ENCODE data around the gene NADSYN1.
"Not testable (repeated sequence)": the region's sequence is repeated elsewhere in the genome, so short reads cannot be mapped to it uniquely, and the experiment has no call there.

NADSYN1 gene

GRCh38 chr11:71491940-71492339, 38.9 kb downstream of the NADSYN1 start:
- no peak for DNase-seq

DNA sequence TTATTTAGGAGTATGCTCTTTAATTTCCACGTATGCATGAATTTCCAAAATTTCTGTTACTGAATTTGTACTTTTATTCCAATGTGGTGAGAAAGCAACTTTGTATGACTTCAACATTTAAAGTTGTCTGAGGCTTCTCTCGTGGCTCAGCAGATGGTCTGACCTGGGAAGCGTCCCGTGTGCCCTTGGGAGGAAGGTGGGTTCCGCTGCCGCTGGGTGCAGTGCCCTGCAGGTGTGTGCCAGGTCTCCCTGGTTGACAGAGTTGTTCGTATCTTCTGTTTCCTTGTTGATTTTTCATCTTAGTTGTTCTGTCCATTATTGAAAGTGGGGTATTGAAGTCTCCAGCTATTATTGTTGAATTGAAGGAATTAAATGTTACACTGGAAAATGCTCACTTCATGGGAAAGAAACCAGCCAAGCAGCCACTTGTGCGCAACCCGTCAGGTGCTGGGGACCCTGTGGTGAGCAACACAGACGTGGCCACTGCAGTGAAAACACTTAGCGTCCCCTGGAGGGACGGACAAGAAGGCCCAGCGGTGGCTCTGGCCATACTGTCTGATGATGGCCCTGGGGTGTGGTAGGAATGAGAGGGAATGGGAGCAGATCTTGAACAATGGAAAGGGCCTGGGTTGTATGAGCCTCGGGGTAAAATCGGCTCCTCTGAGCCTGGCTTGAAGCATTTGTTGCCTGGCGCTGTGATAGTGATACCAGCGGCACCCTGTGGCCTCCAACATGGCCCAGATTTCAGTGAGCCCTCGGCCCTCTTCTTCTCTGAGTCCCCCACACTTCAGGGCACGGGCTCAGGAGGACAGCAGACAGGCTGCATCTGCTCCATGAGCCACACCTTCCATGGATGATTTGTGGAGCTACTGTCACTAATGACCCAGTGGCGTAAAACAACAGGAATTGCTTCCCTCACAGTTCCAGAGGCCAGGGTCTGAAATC, 42.6 kb downstream of the NADSYN1 start:
- DNase-seq: no peak

DNA sequence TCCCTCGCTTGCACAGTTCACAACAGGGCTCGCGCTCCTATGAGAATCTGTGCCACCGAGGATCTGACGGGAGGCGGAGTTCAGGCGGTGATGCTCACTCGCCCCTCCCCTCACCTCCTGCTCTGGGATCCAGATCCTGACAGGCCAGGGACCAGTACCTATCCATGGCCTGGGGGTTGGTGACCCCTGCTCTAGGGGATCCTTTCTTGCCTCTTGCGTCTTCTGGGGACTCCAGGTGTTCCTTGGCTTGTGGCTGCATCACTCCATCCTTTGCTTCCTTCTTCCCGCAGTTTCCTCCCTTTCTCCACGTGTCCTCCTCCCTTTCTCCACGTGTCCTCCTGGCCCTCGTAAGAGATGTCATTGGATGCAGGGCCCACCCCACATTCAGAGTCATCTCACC, 43.4 kb downstream of the NADSYN1 start:
- DNase-seq: no peak

DNA sequence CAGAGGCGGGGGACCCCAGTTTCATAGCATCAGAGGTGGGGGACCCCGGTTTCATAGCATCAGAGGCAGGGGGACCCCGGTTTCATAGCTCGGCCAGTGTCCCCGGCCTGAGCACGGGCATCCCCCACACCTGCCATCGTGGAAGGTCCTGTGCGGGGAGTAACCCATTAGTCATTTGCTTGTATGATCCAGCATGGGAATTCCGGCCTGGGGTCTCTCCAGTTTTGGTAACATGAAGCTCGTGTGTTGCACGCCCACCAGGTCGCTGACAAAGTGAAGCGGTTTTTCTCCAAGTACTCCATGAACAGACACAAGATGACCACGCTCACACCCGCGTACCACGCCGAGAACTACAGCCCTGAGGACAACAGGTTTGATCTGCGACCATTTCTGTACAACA, 45.1 kb downstream of the NADSYN1 start:
- no peak for DNase-seq

GRCh38 chr11:71499125-71499524, 46.1 kb downstream of the NADSYN1 start:
- DNase-seq: no peak

DNA sequence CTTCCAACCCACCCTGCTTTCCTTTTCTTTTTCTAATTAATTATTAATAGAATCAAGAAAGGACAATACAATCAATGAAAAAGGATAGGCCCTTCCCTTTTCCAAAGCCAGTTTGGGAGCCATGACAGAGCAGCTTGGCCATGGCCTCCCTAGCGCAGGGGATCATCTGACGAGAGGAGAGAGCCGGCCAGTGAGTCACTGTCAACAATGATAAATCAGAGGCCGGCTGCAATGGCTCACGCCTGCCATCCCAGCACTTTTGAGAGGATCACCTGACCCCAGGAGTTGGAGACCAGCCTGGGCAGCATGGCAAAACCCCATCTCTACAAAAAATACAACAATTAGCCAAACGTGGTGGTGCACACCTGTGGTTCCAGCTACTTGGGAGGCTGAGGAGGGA, 46.5 kb downstream of the NADSYN1 start:
- DNase-seq: no peak

DNA sequence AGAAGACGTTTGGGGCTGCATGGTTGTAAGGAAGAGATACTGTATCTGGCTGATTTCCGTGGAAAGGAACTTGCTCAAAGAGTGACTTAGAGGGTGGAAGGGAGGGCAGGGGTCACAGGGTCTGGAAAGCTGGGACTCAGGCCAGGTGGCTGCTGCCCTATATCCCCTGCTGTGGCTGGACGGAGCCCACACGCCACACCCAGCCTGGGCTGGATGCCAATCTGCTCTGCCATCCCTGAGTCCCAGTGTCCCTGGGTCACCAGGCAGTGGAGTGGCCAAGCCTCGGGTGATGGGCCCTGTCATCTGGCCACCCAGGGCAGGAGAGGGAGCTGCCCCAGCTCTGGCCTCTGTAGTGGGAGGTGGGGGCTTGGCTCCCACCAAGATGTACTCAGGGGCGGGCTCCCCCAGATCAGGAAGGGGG, 47.6 kb downstream of the NADSYN1 start:
- DNase-seq: peak; percentile 33

DNA sequence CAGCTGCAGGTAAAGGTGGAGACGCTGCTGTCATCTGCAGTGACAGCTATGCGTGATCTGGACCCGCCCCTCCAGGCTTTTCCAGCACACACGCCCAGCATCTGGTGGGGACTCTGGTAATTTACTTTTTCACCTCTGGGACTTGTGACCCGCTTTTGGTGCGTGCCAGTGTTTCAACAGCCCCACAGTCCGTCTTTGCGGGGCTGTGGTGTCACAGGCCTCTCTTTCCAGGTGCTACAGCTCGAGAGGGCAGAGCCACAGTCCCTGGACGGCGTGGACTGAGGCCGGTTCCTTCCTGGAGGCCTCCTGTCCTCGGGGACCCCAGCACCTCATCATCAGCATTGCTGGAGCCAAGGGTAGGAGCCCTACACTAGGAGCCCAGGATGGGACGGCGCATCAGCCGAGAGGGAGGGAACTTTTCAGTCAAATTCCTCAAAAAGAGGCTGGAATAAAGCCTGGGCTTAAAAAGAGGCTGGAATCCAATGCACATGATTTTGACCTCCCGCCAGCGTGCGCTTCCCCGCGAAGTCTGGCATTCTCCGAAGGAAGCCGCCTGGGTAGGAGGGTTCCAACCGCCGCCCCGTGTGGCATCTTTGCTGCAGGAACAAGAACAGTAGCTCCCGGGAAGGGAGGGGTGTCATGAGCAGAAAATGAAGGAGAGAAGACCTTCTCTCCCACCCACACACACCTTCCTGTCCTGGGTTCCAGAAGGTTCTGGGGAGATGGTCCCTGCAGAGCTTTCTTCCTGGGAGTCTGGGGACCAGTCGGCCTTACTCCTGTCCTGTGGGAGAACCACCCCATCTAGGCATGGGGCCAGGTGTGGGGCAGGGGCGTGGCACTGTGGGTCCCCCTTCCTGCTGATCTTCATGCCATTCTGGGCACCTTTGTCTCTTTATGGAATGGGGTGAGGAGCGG, 48.3 kb downstream of the NADSYN1 start:
- peak; percentile 31 for DNase-seq

GRCh38 chr11:71502026-71502425, 49.0 kb downstream of the NADSYN1 start:
- DNase-seq: no peak

- peak; percentile 29 for DNase-seq
These were observed 50.0 kb downstream of the NADSYN1 start for GRCh38 chr11:71502871-71503435.

GRCh38 chr11:71504531-71504930, 51.5 kb downstream of the NADSYN1 start:
- DNase-seq: no peak

- DNase-seq: no peak
These were observed 52.0 kb downstream of the NADSYN1 start for GRCh38 chr11:71505001-71505400.

- no peak for DNase-seq
These were observed 52.8 kb downstream of the NADSYN1 start for GRCh38 chr11:71505781-71506180.

- DNase-seq: no peak
These were observed 54.1 kb downstream of the NADSYN1 start for GRCh38 chr11:71507102-71507501.

- DNase-seq: no peak
These were observed 65.8 kb downstream of the NADSYN1 start for GRCh38 chr11:71518506-71519471.

- DNase-seq: no peak
These were observed 66.5 kb downstream of the NADSYN1 start for GRCh38 chr11:71519546-71519945.

GRCh38 chr11:71525188-71525937, 72.4 kb downstream of the NADSYN1 start:
- no peak for DNase-seq

DNA sequence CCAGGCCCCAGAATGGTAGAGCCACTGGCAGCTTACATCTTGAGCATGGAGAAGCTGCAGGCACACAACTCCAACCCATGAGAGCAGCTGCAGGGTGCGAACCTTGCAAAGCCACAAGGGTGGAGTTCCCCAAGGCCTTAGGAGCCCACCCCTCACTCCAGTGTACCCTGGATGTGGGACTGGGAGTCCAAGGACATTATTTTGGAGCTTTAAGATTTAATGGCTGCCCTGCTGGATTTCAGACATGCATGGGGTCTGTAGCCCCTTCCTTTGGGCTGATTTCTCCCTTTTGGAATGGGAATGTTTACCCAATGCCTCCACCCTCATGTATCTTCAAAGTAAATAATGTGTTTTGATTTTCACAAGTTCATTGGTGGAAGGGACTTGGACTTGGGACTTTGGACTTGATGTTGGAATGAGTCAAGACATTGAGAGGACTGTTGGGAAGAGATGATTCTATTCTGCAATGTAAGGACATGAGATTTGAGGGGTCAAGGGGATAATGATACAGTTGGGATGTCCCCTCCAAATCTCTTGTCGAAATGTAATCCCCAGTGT, 73.0 kb downstream of the NADSYN1 start:
- no peak for DNase-seq

DNA sequence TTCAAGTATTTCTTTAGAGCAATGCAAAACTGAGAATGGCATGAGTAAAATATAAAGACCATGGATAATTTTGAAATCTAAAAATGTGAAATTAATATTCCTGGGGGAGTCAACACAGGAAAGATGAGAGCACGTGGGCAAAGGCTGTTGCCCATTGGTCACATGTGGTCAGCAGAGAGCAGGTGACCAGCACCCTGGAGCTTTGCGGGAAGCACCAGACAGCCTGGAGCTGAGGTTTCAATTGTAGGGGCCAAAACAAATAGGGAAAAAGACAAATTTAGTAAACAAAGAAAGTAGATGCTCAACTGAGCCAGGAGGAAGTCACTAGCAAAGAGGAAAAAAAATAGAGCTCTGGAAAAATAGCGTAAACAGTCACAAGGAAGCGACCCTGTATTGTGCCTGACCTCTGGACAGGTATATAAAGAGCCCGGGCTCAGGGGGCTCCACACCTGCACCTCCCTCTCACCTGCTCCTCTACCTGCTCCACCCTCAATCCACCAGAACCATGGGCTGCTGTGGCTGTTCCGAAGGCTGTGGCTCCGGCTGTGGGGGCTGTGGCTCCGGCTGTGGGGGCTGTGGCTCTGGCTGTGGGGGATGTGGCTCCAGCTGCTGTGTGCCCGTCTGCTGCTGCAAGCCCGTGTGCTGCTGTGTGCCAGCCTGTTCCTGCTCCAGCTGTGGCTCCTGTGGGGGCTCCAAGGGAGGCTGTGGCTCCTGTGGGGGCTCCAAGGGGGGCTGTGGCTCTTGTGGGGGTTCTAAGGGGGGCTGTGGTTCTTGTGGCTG, 74.0 kb downstream of the NADSYN1 start, which contains the start of gene KRTAP5-7:
Gene KRTAP5-7 (plus strand): TSS at position 472 of the 780 bp plus-strand sequence. CDS start 34 bp downstream, at position 506.
- not testable (repeated sequence) for DNase-seq

Measured in right forelimb (tissue), 1 donor.